ENCODE data around the gene MEGF11.

Gene MEGF11

DNA sequence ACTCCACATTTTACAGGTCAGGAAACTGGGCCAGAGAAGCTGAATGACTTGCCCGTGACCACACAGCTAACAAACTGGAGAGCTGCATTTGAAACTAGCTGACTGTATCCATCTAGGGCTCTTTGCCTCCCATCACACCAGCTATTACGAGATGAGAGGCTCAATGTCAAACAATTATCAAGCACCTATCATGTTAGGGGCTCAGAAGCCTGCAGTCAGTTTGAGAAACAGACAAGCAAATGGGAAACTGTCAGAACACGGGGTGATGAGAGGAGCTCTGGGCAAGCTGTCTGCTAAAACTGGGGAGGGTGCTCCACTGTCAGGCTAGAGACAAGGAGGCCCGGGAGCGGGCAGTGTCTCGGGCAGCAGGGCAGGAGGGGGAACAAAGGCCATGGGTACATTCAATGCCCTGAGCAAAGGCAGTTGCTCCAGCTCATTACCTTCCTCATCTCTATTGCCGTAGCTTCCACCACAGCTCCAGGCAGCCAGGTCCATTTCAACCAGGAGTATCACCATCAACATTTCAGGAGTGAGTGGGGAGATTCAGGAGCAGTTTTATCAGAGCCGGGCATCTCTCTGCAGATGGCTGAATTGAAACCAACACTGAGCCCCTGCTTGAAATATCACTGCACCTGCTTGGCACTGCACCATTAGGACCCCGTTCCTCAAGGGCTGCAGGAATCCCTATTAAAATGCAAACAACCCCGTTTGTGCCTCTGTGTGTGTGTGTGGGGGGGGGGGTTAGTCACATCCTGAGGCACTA, 261.6 kb downstream of the MEGF11 start:
- DNase-seq (ENCODE audit: low spot score), result no peak
- TF ChIP-seq, protein P1, sequence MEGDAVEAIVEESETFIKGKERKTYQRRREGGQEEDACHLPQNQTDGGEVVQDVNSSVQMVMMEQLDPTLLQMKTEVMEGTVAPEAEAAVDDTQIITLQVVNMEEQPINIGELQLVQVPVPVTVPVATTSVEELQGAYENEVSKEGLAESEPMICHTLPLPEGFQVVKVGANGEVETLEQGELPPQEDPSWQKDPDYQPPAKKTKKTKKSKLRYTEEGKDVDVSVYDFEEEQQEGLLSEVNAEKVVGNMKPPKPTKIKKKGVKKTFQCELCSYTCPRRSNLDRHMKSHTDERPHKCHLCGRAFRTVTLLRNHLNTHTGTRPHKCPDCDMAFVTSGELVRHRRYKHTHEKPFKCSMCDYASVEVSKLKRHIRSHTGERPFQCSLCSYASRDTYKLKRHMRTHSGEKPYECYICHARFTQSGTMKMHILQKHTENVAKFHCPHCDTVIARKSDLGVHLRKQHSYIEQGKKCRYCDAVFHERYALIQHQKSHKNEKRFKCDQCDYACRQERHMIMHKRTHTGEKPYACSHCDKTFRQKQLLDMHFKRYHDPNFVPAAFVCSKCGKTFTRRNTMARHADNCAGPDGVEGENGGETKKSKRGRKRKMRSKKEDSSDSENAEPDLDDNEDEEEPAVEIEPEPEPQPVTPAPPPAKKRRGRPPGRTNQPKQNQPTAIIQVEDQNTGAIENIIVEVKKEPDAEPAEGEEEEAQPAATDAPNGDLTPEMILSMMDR (IDR thresholded peaks at IDR 0.05; ENCODE audit: extremely low read depth, missing control alignments), result no peak

DNA sequence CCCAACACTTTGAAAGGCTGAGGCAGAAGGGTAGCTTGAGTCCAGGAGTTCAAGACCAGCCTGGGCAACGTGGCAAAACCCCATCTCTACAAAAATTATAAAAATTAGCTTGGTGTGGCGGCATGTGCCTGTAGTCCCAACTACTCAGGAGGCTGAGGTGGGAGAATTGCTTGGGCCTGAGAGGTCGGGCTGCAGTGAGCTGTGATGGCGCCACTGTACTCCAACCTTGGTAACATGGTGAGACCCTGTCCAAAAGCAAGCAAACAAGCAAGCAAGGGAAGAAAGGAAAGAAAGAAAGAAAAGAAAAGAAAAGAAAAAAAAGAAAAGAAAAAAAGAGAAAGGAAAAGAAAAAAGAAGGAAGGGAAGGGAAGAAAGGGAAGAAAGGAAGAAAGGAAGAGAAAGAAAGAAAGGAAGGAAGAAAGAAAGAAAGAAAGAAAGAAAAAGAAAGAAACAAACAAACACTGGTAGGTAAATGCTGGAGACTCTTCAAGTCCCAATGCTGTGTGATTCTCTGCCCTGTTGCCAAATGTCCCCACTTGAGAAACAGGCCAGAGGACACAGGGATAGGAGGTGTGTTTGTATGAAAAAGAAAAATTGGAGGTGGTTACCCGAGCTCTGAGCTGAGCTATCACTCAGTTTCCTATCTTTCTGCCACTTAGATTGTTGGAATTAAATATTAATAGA, 263.1 kb downstream of the MEGF11 start:
- no peak for DNase-seq (ENCODE audit: low spot score)
- TF ChIP-seq, protein P1 (IDR thresholded peaks at IDR 0.05; ENCODE audit: extremely low read depth, missing control alignments), result no peak

DNA sequence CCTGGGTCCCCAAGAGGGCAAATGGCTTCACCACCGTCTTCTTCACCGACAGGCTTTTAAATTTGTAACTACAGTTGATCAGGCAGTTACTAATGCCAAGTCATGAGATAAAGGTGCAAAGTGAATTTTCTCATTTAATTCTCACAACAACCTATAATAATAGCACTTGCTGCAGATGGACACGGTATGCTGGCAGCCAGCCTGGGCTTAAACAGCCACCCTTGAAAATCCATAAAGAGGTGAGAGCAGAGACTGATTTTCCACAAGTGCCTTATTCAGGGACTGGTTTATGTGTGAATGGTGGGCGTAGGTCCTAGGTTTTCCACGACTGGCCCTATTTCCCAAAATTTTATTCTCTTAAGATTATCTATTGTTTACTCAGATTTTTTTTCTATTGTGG, 266.4 kb downstream of the MEGF11 start:
- TF ChIP-seq, protein P1 (IDR thresholded peaks at IDR 0.05; ENCODE audit: extremely low read depth, missing control alignments), result no peak
- DNase-seq (ENCODE audit: low spot score), result no peak

DNA sequence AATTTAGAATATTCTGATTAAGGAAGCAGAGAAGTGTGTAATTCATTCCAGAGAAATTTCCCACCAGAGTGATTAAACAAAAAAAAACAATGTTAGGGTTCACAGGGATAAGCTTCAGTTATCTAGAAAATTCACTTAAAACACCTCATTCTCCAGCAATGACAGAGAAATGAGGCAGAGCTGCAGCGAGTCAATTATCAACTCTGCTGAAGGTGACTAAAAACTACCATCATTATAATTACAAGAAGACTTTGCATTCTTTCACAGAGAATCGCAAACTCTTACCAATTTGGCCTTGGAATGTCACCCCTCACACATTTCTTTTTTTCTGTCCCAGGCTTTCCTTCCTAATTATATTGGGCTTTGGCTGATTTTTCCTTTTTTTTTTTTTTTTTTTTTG, 267.1 kb downstream of the MEGF11 start:
- no peak for DNase-seq (ENCODE audit: low spot score)
- TF ChIP-seq, protein P1 (IDR thresholded peaks at IDR 0.05; ENCODE audit: extremely low read depth, missing control alignments), result no peak

DNA sequence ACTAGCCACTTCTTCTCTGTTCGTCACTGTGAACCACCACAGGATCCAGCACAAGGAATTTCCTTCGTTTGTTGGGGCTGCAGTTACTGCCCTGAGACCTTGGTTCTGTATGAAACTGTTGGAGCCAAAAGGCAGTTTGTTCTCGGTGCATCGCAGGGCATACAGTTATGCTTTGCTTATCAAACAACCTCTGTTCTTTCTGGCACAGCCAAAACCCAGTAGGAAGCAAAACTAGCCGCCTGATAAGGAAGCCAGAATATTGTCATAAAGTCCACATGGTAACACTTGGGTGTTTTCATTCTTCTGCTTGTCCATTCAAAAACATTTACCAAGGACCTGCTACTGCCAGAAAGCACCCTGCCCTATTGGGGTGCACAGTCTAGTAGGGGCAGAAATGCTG, 268.2 kb downstream of the MEGF11 start:
- TF ChIP-seq, protein P1 (IDR thresholded peaks at IDR 0.05; ENCODE audit: extremely low read depth, missing control alignments), result no peak
- no peak for DNase-seq (ENCODE audit: low spot score)

DNA sequence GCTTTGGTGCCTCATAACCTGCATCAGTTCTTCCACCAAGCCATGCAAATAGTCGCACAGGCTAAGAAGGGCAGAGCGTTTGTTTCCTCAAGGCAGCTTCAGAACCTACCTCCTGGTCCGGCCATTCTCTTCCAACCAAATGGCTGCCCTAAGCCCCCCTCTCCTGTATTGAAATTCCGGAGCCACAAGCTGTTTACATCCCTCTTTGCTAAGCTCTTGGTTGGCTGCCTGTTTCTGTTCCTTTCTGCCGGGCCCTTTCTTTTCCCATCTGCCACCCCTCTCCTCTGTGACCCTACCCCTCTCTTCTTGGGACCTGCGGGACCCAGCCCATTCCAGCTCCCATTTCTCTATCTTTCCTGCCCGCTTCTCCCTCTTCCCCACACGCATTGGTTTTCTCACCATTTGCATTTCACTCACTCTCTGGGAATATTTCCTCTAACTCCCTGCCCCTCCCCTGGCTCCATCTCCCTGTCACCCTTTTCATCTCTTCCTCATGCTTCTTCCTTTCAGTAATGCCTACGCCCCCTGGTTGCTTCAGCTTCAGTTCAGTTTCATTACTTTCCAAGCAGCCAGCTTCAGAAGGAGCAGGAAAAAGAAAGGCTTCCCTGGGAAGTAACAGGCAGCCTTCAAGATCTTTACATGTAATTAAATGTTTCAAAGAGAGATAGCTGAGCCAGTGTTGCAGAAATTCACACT, 270.8 kb downstream of the MEGF11 start:
- DNase-seq (ENCODE audit: low spot score), result no peak
- TF ChIP-seq, protein P1 (IDR thresholded peaks at IDR 0.05; ENCODE audit: extremely low read depth, missing control alignments), result no peak

Data from GM20000 (cell line).